ENCODE results near the gene DMPK. TPM values are rescaled to one million over a fixed set of nuclear protein-coding genes. Genes with fewer than 3 reads are reported as not detected.

DMPK gene
- total and polyA plus RNA-seq, 2 experiments from 2014 or later: 15.3 to 26.6 TPM

- WGBS, 2 experiments (ENCODE audit: low coverage in 1 of 2, low lambda C conversion rate in 2 of 2, missing lambda C conversion rate in 2 of 2): 79 to 84% methylated on average over 6 of the region's 6 CpGs
- no peak overlapping the region for H3K4me3 ChIP-seq
- H3K9me3 ChIP-seq (ENCODE audit: low read depth): no peaks in the 10 kb centered on the region
- H3K9ac ChIP-seq: no peak overlapping the region
- no peaks in the 10 kb centered on the region for H3K9me2 ChIP-seq (ENCODE audit: insufficient read depth)
- no peaks in the 10 kb centered on the region for H3K27me3 ChIP-seq (replicated peaks; ENCODE audit: insufficient read depth)
- no peaks in the 10 kb centered on the region for H4K20me1 ChIP-seq (ENCODE audit: insufficient read depth)
- H3F3A ChIP-seq (ENCODE audit: insufficient read depth): no peaks in the 10 kb centered on the region
- H3K79me2 ChIP-seq (ENCODE audit: insufficient read depth): peaks cover 18% of the 10 kb centered on the region; the same call in 1 of the 2 replicates
- no peaks in the 10 kb centered on the region for H3K36me3 ChIP-seq (ENCODE audit: low read depth)
- H3K4me2 ChIP-seq (ENCODE audit: unreplicated experiment): no peak overlapping the region
- no peak overlapping the region for H3K27ac ChIP-seq
- DNase-seq: no peak
- in situ Hi-C loops (cut with MboI): no loop called here
- peaks cover 5% of the 10 kb centered on the region; the same call in 1 of the 2 replicates for H3K4me1 ChIP-seq (ENCODE audit: insufficient read depth)
- no peak for TF ChIP-seq EZH2 (IDR thresholded peaks at IDR 0.05; ENCODE audit: insufficient read depth, poor library complexity, severe bottlenecking)
- TF ChIP-seq EZH2phosphoT487 (IDR thresholded peaks at IDR 0.05; ENCODE audit: insufficient read depth, low read depth): no peak
- no peak overlapping the region for H2AFZ ChIP-seq
These were observed 17.8 kb downstream of the DMPK start for GRCh38 chr19:45764475-45764874.

GRCh38 chr19:45763691-45764294 is 18.5 kb downstream of the DMPK start:
- H3K27ac ChIP-seq: no peak overlapping the region
- H3K79me2 ChIP-seq (ENCODE audit: insufficient read depth): peaks cover 18% of the 10 kb centered on the region; the same call in 1 of the 2 replicates
- no peaks in the 10 kb centered on the region for H3K27me3 ChIP-seq (replicated peaks; ENCODE audit: insufficient read depth)
- in situ Hi-C loops (cut with MboI): no loop called here
- no peak overlapping the region for H3K9ac ChIP-seq
- H3F3A ChIP-seq (ENCODE audit: insufficient read depth): no peaks in the 10 kb centered on the region
- H3K36me3 ChIP-seq (ENCODE audit: low read depth): no peaks in the 10 kb centered on the region
- H3K9me3 ChIP-seq (ENCODE audit: low read depth): no peaks in the 10 kb centered on the region
- no peaks in the 10 kb centered on the region for H3K9me2 ChIP-seq (ENCODE audit: insufficient read depth)
- no peak for DNase-seq
- TF ChIP-seq EZH2phosphoT487 (IDR thresholded peaks at IDR 0.05; ENCODE audit: insufficient read depth, low read depth) (no peak), EZH2 (IDR thresholded peaks at IDR 0.05; ENCODE audit: insufficient read depth, poor library complexity, severe bottlenecking) (no peak)
- no peak overlapping the region for H2AFZ ChIP-seq
- H3K4me3 ChIP-seq: no peak overlapping the region
- H4K20me1 ChIP-seq (ENCODE audit: insufficient read depth): no peaks in the 10 kb centered on the region
- 24 to 28% methylated on average over 26 of the region's 27 CpGs for WGBS, 2 experiments (ENCODE audit: low coverage in 1 of 2, low lambda C conversion rate in 2 of 2, missing lambda C conversion rate in 2 of 2)
- no peak overlapping the region for H3K4me2 ChIP-seq (ENCODE audit: unreplicated experiment)
- peaks cover 5% of the 10 kb centered on the region; the same call in 1 of the 2 replicates for H3K4me1 ChIP-seq (ENCODE audit: insufficient read depth)

GRCh38 chr19:45762870-45763631 is 19.2 kb downstream of the DMPK start:
- Histone ChIP-seq H3K27me3 (replicated peaks; ENCODE audit: insufficient read depth) (no peaks in the 10 kb centered on the region), H3K27ac (no peak overlapping the region), H3K79me2 (ENCODE audit: insufficient read depth) (peaks cover 18% of the 10 kb centered on the region; the same call in 1 of the 2 replicates), H3K9me3 (ENCODE audit: low read depth) (no peaks in the 10 kb centered on the region), H3K9me2 (ENCODE audit: insufficient read depth) (no peaks in the 10 kb centered on the region), H3K4me3 (no peak overlapping the region), H3K4me1 (ENCODE audit: insufficient read depth) (peaks cover 5% of the 10 kb centered on the region; the same call in 1 of the 2 replicates), H3K36me3 (ENCODE audit: low read depth) (no peaks in the 10 kb centered on the region), H4K20me1 (ENCODE audit: insufficient read depth) (no peaks in the 10 kb centered on the region), H3F3A (ENCODE audit: insufficient read depth) (no peaks in the 10 kb centered on the region), H2AFZ (no peak overlapping the region), H3K4me2 (ENCODE audit: unreplicated experiment) (no peak overlapping the region), H3K9ac (no peak overlapping the region)
- in situ Hi-C loops (cut with MboI): no loop called here
- WGBS, 2 experiments (ENCODE audit: low coverage in 1 of 2, low lambda C conversion rate in 2 of 2, missing lambda C conversion rate in 2 of 2): 83 to 84% methylated on average over 15 of the region's 15 CpGs
- no peak for DNase-seq
- TF ChIP-seq EZH2phosphoT487 (IDR thresholded peaks at IDR 0.05; ENCODE audit: insufficient read depth, low read depth) (no peak), EZH2 (IDR thresholded peaks at IDR 0.05; ENCODE audit: insufficient read depth, poor library complexity, severe bottlenecking) (no peak)

- 75 to 76% methylated on average over 14 to 17 of the region's 17 CpGs for WGBS, 2 experiments (ENCODE audit: low coverage in 1 of 2, low lambda C conversion rate in 2 of 2, missing lambda C conversion rate in 2 of 2)
- peaks cover 18% of the 10 kb centered on the region; the same call in 1 of the 2 replicates for H3K79me2 ChIP-seq (ENCODE audit: insufficient read depth)
- H3K9me2 ChIP-seq (ENCODE audit: insufficient read depth): no peaks in the 10 kb centered on the region
- H3F3A ChIP-seq (ENCODE audit: insufficient read depth): no peaks in the 10 kb centered on the region
- peaks cover 5% of the 10 kb centered on the region; the same call in 1 of the 2 replicates for H3K4me1 ChIP-seq (ENCODE audit: insufficient read depth)
- no peak overlapping the region for H3K4me2 ChIP-seq (ENCODE audit: unreplicated experiment)
- in situ Hi-C loops (cut with MboI): no loop called here
- H3K27ac ChIP-seq: no peak overlapping the region
- H3K4me3 ChIP-seq: no peak overlapping the region
- H3K9me3 ChIP-seq (ENCODE audit: low read depth): no peaks in the 10 kb centered on the region
- no peaks in the 10 kb centered on the region for H4K20me1 ChIP-seq (ENCODE audit: insufficient read depth)
- no peak for DNase-seq
- no peaks in the 10 kb centered on the region for H3K36me3 ChIP-seq (ENCODE audit: low read depth)
- H3K27me3 ChIP-seq (replicated peaks; ENCODE audit: insufficient read depth): no peaks in the 10 kb centered on the region
- TF ChIP-seq EZH2phosphoT487 (IDR thresholded peaks at IDR 0.05; ENCODE audit: insufficient read depth, low read depth) (no peak), EZH2 (IDR thresholded peaks at IDR 0.05; ENCODE audit: insufficient read depth, poor library complexity, severe bottlenecking) (no peak)
- H2AFZ ChIP-seq: no peak overlapping the region
- no peak overlapping the region for H3K9ac ChIP-seq
These were observed 20.6 kb downstream of the DMPK start for GRCh38 chr19:45761714-45762113.
